GM18868 (cell line): ENCODE data around the gene MAJIN.

ENCODE experiments used
- ATAC-seq: cut with Tn5 transposase; IDR thresholded peaks from one replicate; pipeline ENCODE4 v1.9.1; 2021; ENCODE audit warnings: mild to moderate bottlenecking, moderate library complexity; ENCODE audit not compliant: unreplicated experiment

MAJIN gene

DNA sequence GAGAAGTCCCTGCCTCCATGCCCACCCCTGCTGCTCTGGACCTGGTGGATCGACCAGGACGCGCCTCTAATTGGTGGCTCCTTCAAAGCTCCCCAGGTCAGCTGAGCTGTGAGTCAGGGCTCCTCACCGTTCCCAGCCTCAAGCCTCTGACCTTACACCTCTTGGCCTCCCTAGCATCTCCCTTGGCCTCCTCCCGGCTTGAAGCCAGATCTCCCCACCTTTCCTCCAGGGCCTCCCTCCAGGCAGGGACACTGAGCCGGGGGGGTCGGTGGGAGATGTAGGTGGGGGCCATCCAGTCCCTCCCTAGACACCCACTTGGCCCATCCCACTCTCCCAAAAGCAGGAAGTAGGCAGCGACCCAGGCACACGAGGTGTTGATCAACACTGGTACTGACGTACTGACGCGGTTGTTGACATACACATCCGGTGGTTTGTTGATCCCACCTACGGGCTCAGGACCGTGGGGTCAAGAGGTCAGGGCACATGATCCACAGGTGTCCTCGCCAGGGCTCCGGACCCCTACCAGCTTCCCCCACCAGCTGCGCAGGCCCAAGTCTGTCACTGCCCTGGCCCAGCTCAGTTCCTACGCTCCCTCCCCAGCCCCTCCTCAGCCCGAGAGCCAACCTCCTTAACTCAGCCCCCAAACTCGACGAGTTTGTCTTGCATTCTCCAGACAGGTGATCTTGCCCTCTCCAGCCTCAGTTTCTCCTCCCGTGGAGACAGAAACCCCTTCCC is 55.7 kb downstream of the MAJIN start:
- peak; percentile 3 for ATAC-seq

DNA sequence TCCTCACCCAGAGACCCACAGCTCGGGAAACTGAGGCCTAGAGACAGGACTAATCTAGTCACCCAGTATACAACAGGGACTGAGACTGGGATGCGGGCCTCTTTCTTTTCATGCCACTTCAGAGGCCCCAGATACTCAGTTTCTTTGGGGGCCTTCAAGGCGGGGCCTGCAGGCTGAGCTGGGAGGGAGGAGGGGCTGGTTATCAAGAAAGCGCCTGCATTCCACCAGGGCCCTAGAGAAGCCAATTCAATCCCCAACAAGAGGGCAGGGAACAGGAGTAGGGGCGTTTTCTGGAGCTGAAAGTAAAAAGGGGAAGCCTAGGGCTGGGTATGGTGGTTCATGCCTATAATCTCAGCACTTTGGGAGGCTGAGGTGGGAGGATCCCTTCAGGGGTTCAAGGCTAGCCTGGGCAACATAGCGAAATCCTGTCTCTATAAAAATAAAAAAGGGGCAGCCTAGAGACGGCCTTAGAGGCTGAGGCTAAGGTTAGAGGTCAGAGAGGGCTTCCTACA is 56.5 kb downstream of the MAJIN start:
- ATAC-seq, result no peak

DNA sequence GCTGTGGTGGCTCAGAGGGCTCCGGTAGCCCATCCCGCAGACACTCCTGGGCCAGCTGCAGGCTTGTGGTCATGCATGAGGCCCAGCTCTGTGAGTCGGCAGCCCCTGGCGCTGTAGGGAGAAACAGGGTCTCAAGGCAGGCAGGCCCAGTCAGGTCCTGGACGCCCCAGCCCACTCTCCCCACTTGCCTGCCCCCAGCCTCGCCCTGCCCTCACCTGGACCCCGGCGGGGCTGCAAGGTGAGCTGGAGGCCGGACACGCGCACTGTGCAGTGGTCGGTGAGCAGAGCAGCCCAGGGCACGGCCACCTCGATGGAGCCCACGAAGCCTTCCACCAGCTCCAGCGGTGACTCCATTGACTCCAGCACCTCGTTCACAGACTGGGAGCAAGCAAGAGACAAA is 57.8 kb downstream of the MAJIN start:
- no peak for ATAC-seq

DNA sequence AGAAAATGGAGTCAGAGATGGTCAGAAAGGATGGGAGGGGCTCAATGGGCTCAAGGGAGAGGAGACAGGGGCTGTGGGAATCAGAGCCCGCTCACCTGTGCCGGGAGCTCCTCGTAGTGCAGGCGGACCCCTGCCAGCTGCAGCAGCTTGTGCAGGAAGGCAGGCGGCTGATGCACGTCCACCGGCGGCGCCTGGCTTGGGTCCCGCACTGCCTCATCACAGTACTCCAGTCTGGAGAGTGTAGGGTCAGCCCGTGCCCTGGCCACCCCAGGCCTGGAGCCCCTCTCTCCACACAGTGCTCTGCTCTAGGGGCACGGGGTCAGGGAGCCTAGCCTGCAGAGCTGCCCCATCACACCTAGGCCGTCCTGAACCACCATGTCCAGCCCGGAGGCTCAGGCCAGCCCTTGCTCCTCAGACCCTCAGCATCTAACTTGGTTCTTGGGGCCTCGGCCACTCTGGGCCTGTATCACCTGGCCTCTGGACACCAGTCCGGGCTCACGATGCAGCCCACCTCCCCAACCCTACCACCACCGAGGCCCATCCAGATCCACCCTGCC is 58.7 kb downstream of the MAJIN start:
- ATAC-seq, result no peak

DNA sequence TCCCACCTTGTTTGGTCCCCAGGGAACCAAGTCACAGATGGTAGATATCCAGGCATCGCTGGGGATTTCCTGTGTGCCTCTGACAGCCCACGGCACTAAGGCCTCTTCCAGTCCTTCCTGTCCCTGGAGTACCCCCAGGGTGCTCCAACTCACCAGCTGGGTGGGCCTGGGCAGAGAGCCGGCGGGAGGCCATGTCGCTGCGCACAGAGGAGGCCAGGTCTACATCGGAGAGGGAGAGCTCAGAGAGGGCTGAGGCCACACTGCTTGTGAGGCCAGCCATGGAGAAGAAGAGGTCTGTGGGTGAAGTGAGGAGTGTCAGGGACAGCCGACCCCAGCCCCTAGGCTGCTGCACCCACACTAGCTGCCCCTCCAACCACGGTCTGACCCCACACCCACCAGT is 60.2 kb downstream of the MAJIN start:
- ATAC-seq, result no peak

DNA sequence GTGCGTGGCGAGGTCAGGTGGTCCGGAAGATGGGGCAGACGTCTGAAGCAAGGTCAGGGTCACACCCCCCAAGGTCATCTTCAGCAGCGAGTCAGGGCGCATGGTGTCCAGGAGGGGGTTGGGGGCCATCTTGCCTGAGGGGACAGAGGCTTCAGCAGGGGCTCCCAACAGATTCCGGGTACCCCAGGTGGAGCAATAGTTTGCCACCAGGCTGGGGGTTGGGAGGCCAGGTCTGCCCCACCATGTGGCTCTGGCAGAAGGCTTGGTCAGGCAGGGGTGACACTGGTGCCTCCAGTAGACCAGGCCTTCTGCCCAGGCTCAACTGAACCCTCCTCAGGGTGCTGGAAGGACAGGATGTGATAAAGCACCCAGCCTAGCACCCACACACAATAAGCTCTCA is 60.8 kb downstream of the MAJIN start:
- ATAC-seq, result no peak

DNA sequence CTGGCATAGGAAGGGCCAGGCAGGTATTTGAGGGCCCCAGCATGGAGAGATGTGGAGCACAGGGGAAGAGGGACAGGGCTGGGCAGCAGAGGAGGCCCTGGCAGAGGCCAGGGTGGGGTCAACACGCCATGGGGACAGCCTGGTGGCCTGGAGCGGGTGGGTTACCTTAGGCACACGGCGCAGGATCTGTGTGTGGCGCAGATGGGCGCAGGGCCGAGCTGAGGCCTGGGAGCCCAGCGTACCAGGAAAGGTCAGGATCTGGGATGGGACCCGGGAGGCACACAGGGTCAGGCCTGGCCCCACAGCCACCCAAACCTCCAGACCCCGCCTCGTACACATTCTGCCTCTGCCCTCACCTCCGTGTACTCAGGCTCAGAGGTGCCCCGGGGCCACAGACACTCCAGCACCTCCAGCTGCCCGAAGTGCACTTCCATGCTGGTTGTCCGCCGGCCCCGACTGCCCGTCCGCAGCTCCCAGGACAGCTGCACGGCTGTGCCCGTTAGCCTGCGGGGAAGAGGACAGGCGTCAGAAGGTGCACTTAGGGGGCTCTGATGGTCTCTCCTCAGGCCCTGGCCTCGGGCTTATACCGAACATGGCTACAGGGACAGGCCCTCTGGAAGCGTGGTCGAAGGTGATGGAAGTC is 61.3 kb downstream of the MAJIN start:
- ATAC-seq, result no peak

DNA sequence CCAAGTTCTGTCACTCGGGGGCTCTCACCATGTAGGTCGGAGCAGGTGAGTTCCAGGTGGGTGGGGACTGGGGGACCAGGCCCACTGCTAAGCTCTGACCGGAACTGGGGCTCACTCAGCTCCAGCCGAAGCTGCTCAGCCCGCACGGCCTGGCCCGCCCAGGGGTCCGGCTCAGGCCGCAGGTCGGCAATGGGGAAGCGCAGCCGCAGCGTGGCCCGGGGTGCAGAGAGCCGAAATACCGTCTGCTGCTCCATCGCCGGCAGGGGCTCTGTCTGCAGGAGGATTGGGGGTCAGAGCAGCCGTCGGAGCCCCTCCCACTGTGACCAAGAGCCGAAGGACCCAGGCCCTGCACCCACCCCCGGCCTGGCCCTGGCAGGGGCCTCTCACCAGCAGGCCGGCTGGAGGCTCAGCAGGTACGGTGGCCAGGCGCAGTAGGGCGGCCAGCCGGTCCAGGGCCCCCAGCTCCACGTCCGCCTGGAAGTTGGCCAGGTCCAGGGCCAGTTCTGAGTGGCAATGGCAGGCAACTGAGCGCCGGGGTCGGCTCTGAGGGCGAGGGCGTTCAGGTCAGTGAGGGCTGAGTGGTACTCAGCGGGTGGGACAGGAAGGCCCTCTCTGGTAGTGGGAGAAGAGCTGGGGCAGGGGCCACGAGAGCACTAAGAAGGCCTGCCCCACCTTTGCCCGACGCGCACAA is 62.1 kb downstream of the MAJIN start:
- ATAC-seq, result no peak

DNA sequence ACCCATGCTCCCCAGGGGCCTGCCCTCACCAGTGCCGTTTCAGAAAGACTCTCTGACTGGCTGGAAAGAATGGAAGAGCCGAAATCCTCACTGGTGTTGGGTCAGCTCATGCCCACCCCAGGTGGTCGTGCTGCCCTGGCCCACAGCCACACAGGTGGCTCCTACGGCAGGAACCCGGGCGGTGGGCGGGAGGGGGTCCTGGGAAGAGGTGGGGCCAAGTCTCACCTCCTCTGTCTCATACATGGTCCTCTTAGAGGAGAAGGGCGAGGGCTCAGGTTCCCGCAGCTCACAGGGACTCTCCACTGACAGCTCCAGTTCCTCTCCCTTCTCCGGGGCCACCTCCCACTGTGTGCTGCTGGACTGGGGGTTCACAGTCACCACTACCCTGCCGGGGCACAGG is 63.1 kb downstream of the MAJIN start:
- ATAC-seq, result no peak

DNA sequence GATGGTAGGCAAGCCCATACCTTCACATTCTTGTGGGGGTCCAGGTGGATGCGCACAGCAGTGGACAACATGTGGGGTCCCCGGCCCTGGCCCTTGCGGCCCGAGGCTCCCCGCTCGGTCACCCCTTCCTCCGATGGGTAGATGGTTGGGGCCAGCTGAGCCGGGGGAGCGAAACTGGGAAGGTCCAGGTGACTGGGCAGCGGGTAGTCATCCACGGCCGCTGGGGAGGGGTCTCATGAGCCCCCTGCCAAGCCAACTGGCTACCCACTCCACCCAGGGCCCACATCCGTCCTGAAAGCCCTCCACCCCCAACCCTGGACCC is 65.6 kb downstream of the MAJIN start:
- no peak for ATAC-seq

DNA sequence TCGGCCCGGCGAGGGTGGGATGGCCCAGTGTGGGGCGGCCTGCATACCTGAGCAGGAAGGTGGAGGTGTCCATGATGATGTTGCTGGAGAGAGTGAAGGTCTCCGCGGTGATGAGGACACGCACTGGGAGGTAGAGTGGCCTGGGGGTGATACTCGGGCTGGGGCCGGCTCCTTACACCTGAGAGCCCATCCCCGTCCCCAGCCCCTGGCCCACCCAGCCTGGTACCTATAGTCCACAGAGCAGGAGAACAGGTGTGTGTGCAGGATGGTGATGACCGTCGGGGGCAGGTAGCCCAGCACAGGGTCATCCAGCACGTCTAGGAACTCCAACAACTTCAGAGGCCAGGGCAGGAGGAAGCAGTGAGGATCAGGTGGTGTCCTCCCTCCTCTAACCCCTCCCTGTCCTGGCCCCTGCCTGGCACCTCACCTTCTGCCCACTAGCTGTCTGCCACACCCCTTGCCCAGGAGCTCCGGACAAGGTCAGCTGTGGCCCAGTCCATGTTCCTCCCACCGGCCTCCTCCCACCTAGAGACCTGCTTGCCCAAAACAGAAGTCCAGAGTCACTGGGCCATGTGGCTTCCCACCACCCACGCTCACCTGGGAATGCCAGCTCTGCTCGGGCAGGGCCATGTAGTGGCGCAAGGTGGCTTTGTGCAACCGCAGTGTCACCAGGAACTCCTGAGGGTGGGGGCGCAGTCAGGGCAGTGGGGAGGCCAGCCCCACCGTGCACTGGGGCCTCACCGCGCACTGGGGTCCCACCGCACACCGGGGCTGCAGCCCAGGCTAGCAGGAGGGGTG is 66.2 kb downstream of the MAJIN start:
- no peak for ATAC-seq

DNA sequence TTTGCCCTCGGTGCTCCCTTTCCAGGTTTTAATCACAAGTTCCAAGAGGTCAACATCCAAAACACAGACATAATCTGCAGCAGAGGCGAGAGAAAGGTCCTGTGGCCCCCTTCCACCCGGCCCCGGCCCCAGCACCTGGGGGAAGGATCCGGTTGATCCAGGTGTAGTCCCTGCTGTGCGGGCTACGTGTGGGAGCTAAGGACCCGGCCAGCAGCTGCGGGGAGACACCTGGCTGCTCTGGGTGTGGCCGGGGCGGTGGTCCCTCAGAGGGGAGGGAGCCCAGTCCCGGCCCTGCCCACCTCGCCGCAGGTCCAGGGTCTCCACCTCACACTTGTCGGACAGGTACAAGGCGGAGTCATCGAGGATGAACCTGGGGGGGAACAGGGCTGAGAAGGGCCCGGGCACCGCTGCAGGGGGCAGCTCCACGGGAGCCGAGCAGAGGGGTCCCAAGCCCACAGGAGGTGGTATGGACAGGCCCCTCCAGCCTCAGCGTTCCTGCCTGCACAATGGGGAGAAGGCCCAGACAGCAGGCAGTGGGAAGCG is 68.5 kb downstream of the MAJIN start:
- ATAC-seq, result no peak

DNA sequence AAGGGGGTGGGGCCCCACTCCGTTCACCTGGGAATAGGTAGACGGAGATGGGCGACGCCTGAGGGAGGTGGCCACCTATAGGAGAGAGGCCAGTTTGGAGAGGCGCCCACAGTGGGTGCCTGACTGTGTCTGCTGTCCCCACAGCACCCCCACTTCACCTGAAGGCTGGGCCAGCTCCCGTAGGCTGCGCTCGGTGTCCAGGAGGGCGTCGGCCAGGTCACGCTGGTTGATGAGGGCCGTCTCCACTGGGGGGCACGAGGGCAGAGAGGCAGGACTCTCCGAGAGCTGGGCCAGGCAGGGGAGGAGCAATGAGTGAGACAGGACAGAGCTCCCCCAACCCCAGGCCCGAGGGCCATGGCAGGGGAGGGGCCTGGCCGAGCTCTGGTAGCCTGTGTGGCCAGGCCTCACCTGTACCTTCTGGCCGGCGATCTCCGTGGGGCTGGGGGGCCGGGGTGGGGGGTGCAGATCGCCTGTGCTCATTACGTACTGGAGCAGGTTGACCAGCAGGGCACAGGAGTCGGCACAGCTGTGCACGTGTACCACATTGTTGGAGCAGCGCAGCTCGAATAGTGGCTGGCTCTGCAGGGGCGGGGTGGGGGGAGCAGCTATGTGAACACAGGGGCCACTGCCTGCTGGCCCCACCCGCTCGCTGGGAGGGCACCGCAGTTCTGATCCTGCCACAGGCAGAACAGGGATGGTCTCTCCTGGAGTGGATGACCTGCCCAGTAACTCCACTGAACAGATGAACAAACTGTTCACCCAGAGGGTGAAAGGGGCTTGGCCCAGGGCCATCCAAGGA is 69.6 kb downstream of the MAJIN start:
- ATAC-seq, result no peak

DNA sequence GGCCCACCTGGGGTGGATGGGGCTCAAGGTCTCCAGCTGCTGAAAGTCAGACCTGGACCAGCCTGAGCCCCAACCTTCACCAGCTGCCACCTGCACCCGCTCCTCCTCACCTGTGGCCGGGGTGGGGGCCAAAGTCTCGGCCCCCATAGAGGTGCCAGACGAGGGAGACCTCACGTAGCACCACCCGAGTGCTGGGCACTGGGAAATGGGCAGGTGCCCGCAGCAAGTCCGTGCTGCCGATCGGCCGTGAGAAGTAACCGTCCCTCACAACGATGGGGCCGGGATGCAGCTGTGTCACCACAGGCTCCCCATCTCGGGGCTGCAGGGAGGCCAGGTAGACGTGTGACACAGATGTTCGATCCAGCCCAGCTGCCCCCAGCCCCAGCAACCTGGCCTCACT is 71.1 kb downstream of the MAJIN start:
- no peak for ATAC-seq

DNA sequence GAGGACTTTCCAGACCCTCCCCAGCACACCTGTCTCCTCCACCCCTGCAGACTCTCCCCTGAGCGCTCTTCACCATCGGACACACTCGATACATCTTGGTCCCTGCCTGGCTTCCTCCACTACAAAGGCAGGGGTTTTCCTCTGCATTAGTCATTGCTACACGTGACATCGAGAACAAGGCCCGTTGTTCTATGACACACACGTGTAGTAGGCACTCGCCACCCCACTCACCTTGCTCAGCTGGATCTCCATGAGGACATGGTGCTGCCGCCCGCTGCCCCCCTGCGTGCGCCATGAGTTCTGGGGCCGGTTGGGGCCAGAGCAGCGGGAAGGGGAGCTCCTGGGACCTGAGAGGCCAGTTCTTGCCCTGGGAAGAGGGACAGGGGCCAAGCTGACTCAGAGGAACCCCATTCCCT is 71.6 kb downstream of the MAJIN start:
- no peak for ATAC-seq

DNA sequence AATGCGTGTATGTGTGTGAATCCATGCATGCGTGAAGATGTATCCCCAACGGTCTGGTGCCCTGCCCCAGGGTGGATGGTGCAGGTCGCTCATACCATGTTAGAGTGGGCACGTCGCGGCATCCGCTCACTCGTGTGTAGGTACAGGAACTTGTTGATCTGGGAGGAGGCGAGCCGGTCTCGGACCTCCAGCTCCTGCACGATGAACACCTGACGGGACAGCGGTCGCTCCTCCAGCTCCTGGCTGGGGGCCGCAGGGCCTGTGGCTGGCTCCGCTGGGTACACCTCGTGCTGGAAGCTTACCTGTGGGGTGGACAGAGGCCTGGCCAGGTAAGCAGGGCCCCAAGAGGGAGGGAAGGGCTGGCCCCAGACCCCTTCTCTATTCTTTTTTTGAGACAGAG is 73.4 kb downstream of the MAJIN start:
- no peak for ATAC-seq

DNA sequence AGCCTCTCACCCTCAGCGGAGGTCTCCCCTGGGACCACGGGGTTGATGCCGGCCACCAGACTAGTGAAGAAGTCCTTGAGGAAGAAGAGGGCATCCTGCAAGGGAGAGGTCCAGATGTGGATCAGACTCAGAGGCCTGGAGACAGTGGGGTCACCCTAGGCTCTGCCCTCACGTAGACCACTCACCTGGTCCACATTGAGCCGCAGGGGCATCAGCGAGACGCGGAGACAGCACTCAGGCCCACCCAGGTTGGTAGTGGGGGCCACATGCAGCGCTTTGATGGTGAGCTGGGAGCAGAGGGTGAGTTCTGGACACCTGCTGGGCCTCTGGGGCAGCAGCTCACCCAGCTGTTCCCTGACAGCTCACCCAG is 73.8 kb downstream of the MAJIN start:
- ATAC-seq, result no peak

DNA sequence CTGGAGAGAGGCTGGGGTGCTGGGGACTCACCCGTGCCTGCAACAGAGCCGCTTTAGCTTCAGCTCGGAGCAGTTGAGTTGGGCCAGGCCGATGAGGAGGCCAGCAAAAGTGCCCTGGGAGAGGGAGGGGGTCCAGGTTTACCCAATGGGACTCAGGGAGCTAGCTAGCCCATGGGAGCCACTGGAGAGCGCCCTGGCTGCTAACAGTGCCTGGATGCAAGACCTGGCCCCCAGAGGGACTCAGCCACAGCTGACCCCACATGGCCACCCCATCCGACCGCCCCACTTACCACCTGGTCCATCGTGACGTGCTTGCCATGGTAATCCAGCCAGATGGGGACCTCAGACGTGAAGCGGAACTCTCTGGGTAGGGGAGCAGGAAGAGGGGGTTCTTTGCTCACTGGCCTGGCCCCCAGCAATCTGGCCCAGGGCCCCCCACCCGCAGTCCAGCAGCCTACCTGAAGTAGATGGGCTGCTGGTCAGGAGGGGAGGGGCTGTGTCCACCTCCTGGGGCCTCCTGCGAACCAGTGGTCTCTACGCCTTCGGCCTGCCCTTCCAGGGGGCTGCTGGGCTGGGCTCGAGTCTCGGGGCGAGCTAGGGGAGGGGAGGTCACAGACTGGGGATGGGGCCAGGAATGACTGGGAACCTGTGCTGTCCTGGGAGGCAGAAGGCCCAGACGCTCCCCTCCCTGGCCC is 74.4 kb downstream of the MAJIN start:
- ATAC-seq, result no peak

DNA sequence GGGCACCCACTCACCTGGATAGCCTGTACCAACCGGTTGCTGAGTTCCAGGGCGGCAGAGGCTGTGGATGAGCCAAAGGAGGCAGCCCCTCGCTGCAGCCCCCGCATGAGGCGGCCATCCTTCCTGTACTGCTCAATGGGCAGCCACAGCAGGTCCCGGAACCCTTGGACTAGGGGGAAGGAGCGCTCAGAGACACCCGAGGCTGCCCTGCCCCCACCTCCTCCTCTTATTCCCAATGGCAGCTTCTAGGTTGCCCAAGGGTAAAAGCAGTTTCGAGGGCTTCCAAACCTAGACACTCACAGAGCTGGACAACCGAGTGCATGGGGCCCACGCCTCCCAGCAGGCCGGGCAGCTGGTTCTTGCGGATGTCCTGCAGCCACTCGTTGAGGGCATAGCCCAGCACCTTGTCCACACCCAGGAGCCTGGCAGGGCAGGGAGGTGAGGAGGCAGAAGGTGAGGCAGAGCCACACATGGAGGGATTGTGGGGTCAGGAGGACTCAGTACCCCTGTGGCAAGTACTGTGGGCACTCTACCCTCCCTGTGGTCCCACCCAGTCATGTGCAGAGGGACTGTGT is 75.4 kb downstream of the MAJIN start:
- ATAC-seq, result no peak
